ENCODE measurements around the gene RAMP3.

- TF ChIP-seq CTCF (conservative IDR thresholded peaks at IDR 0.05 in 1 of 2, IDR thresholded peaks at IDR 0.05 in 1 of 2; ENCODE audit: extremely low read depth in 1 of 2, insufficient read depth in 1 of 2, low read depth in 1 of 2, low read length in 2 of 2) (no peak), EZH2 (IDR thresholded peaks at IDR 0.05; ENCODE audit: borderline replicate concordance, low read length) (no peak)
Observed at GRCh38 chr7:45176886-45177731, 19.5 kb downstream of the RAMP3 start.

Measured in mammary epithelial cell (primary cell).